ENCODE results near the gene SLU7. TPM values are rescaled to one million over a fixed set of nuclear protein-coding genes. Genes with fewer than 3 reads are reported as not detected.

SLU7 gene
- total RNA-seq, 2 donors from 2014 or later, result 31.5 to 48.8 TPM

GRCh38 chr5:160460377-160461049 is 41.6 kb upstream of the SLU7 start:
- H3K9me3 ChIP-seq, result no peaks in the 10 kb centered on the region
- H3K27me3 ChIP-seq, result no peaks in the 10 kb centered on the region
- no peak for TF ChIP-seq CTCF (IDR thresholded peaks at IDR 0.05)
- H3K4me1 ChIP-seq, result no peaks in the 10 kb centered on the region
- intact Hi-C loops (cut with DNase I), result no loop called here
- no peak overlapping the region for H3K4me3 ChIP-seq
- H3K36me3 ChIP-seq, result no peaks in the 10 kb centered on the region
- no peak overlapping the region for H3K27ac ChIP-seq
- DNase-seq, result no peak
- H3K9ac ChIP-seq (ENCODE audit: low read depth in 2 of 2, low read length in 2 of 2), result no peak overlapping the region

GRCh38 chr5:160458806-160459800 is 40.2 kb upstream of the SLU7 start:
- DNase-seq, result no peak
- no peaks in the 10 kb centered on the region for H3K9me3 ChIP-seq
- H3K4me1 ChIP-seq, result no peaks in the 10 kb centered on the region
- intact Hi-C loops (cut with DNase I), result no loop called here
- no peaks in the 10 kb centered on the region for H3K36me3 ChIP-seq
- no peak overlapping the region for H3K4me3 ChIP-seq
- H3K9ac ChIP-seq (ENCODE audit: low read depth in 2 of 2, low read length in 2 of 2), result no peak overlapping the region
- no peak for TF ChIP-seq CTCF (IDR thresholded peaks at IDR 0.05)
- no peak overlapping the region for H3K27ac ChIP-seq
- H3K27me3 ChIP-seq, result no peaks in the 10 kb centered on the region

GRCh38 chr5:160457252-160457651 is 38.4 kb upstream of the SLU7 start:
- intact Hi-C loops (cut with DNase I), result no loop called here
- no peak for DNase-seq
- no peak for TF ChIP-seq CTCF (IDR thresholded peaks at IDR 0.05)

GRCh38 chr5:160456480-160457177 is 37.7 kb upstream of the SLU7 start:
- Histone ChIP-seq H3K9ac (ENCODE audit: low read depth in 2 of 2, low read length in 2 of 2) (no peak overlapping the region), H3K27me3 (no peaks in the 10 kb centered on the region), H3K9me3 (no peaks in the 10 kb centered on the region), H3K4me3 (no peak overlapping the region), H3K27ac (no peak overlapping the region), H3K4me1 (no peaks in the 10 kb centered on the region), H3K36me3 (no peaks in the 10 kb centered on the region)
- DNase-seq, result no peak
- intact Hi-C loops (cut with DNase I), result no loop called here
- TF ChIP-seq CTCF (IDR thresholded peaks at IDR 0.05), result no peak

More at GRCh38 chr5:160457252-160457651, 38.4 kb upstream of the SLU7 start:
- H3K4me1 ChIP-seq, result no peaks in the 10 kb centered on the region
- H3K27me3 ChIP-seq, result no peaks in the 10 kb centered on the region
- no peak overlapping the region for H3K4me3 ChIP-seq
- H3K9me3 ChIP-seq, result no peaks in the 10 kb centered on the region
- no peak overlapping the region for H3K9ac ChIP-seq (ENCODE audit: low read depth in 2 of 2, low read length in 2 of 2)
- H3K36me3 ChIP-seq, result no peaks in the 10 kb centered on the region
- H3K27ac ChIP-seq, result no peak overlapping the region

GRCh38 chr5:160455600-160455999 is 36.7 kb upstream of the SLU7 start:
- no peak for DNase-seq
- Histone ChIP-seq H3K4me3 (no peak overlapping the region), H3K27ac (no peak overlapping the region), H3K36me3 (no peaks in the 10 kb centered on the region), H3K9me3 (no peaks in the 10 kb centered on the region), H3K27me3 (no peaks in the 10 kb centered on the region), H3K9ac (ENCODE audit: low read depth in 2 of 2, low read length in 2 of 2) (no peak overlapping the region), H3K4me1 (no peaks in the 10 kb centered on the region)
- intact Hi-C loops (cut with DNase I), result no loop called here
- TF ChIP-seq CTCF (IDR thresholded peaks at IDR 0.05), result no peak
